GM23248 (cell line): ENCODE data around the gene TRERF1. TPM values are rescaled to one million over a fixed set of nuclear protein-coding genes. Genes with fewer than 3 reads are reported as not detected.

Experiments
- DNase-seq: peaks from one replicate; pipeline ENCODE4 v3.0.0-alpha.2; 2015
- H2AFZ ChIP-seq: fragments of 200-600 bp; sonication (generic); 2 replicates; pipeline ENCODE4 v1.6.1; 2016; ENCODE audit warnings: antibody characterized with exemption
- H3F3A ChIP-seq: fragments of 200-600 bp; sonication (generic); 2 replicates; pipeline ENCODE4 v1.6.1; 2016; ENCODE audit warnings: mild to moderate bottlenecking, antibody characterized with exemption, mixed run types; ENCODE audit not compliant: insufficient read depth
- H3K27ac ChIP-seq: fragments of 200-600 bp; sonication (generic); 2 replicates; pipeline ENCODE4 v1.5.1; 2016; ENCODE audit warnings: mild to moderate bottlenecking
- H3K27me3 ChIP-seq: fragments of 200-600 bp; sonication (generic); replicated peaks from 2 replicates; pipeline ENCODE4 v1.6.1; 2016; ENCODE audit warnings: mild to moderate bottlenecking; ENCODE audit not compliant: insufficient read depth
- H3K36me3 ChIP-seq: fragments of 200-600 bp; sonication (generic); 2 replicates; pipeline ENCODE4 v1.6.1; 2016; ENCODE audit warnings: low read depth, mild to moderate bottlenecking
- H3K4me1 ChIP-seq: fragments of 200-600 bp; sonication (generic); 2 replicates; pipeline ENCODE4 v1.6.1; 2016; ENCODE audit warnings: mild to moderate bottlenecking; ENCODE audit not compliant: insufficient read depth
- H3K4me2 ChIP-seq: fragments of 200-600 bp; sonication (generic); one replicate; pipeline ENCODE4 v1.6.1; 2016; ENCODE audit warnings: mild to moderate bottlenecking; ENCODE audit not compliant: unreplicated experiment
- H3K4me3 ChIP-seq: fragments of 200-600 bp; sonication (generic); 2 replicates; pipeline ENCODE4 v1.5.1; 2016; ENCODE audit warnings: mild to moderate bottlenecking
- H3K79me2 ChIP-seq: fragments of 200-600 bp; sonication (generic); 2 replicates; pipeline ENCODE4 v1.6.1; 2016; ENCODE audit warnings: mild to moderate bottlenecking; ENCODE audit not compliant: insufficient read depth
- H3K9ac ChIP-seq: fragments of 200-600 bp; sonication (generic); 2 replicates; pipeline ENCODE4 v1.6.1; 2016; ENCODE audit warnings: mild to moderate bottlenecking
- H3K9me2 ChIP-seq: fragments of 200-600 bp; sonication (generic); 2 replicates; pipeline ENCODE4 v1.6.1; 2016; ENCODE audit warnings: mixed run types, mild to moderate bottlenecking, moderate library complexity; ENCODE audit not compliant: insufficient read depth
- H3K9me3 ChIP-seq: fragments of 200-600 bp; sonication (generic); one replicate; pipeline ENCODE4 v1.6.1; 2017; ENCODE audit warnings: low read depth
- H4K20me1 ChIP-seq: fragments of 200-600 bp; sonication (generic); 2 replicates; pipeline ENCODE4 v1.6.0; 2016; ENCODE audit not compliant: insufficient read depth
- EZH2 ChIP-seq: fragments of 200-600 bp; sonication (generic); IDR thresholded peaks from 2 replicates; pipeline ENCODE4 v1.6.1; 2018; ENCODE audit warnings: antibody characterized with exemption, mild to moderate bottlenecking; ENCODE audit not compliant: insufficient read depth, poor library complexity, severe bottlenecking
- EZH2phosphoT487 ChIP-seq: fragments of 200-600 bp; sonication (generic); IDR thresholded peaks from 2 replicates; pipeline ENCODE4 v1.6.1; 2018; ENCODE audit warnings: antibody characterized with exemption, moderate library complexity, mild to moderate bottlenecking, low read depth; ENCODE audit not compliant: insufficient read depth
- WGBS, 2 experiments: methylation state at CpG; one replicate each; pipeline ENCODE4 v1.1.6; 2015 to 2017; ENCODE audit warnings: low lambda C conversion rate in 2 of 2, low coverage in 1 of 2; ENCODE audit errors: missing lambda C conversion rate in 2 of 2; 5-methylcytosine and 5-hydroxymethylcytosine counted together
- in situ Hi-C: fragments of 300-500 bp; cut with MboI; formaldehyde crosslinking; loops from 2 replicates; pipeline ENCODE4 v1.15.0; 2020
- polyA plus RNA-seq: library from polyadenylated mRNA; unstranded; fragments of >200 nt; fragmentation: Nextera tagmentation; extraction: Ambion mirVana; gene quantifications from 2 replicates; pipeline ENCODE4 v1.2.1, GENCODE V29; 2016
- total RNA-seq: library from RNA; depleted of rRNA; stranded (reverse); fragments of >200 nt; shearing (Covaris generic); gene quantifications from 2 replicates; pipeline ENCODE4 v1.2.3, GENCODE V29; 2014

TRERF1 gene
- total and polyA plus RNA-seq, 2 experiments from 2014 or later = 2.7 to 3.1 TPM

DNA sequence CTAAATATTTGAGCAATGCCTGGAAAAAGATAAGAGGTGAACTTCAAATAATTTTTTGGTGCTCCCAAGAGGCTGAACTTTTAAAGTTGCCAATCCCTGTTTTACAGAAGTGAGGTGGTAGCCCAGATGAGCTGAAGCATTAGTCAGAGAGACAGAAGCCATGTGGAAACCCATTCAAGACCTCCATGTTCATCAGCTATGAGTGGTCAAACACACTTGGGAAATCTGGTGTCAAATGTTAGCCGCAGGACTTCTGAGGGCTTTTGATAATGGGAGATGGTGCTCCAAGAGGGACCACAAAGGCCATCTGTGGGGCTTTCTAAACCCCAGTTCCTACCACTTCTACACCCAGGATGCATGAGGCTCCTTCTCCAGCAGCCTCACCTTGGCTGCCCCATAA lies 156.5 kb downstream of the TRERF1 start:
- H3K4me3 ChIP-seq = no peak overlapping the region
- H2AFZ ChIP-seq = no peak overlapping the region
- no peak for TF ChIP-seq EZH2
- TF ChIP-seq EZH2phosphoT487 = no peak
- H3K79me2 ChIP-seq = peaks cover 12% of the 10 kb centered on the region
- no peaks in the 10 kb centered on the region for H4K20me1 ChIP-seq
- no peaks in the 10 kb centered on the region for H3K36me3 ChIP-seq
- H3K4me1 ChIP-seq = peaks cover 18% of the 10 kb centered on the region
- 0 out of 2 replicates have a peak, but pooled peaks cover 9% of the 10 kb centered on the region for H3F3A ChIP-seq
- DNase-seq = peak; percentile 43
- H3K4me2 ChIP-seq = no peak overlapping the region
- no peaks in the 10 kb centered on the region for H3K27me3 ChIP-seq
- in situ Hi-C loops = no loop called here
- no peaks in the 10 kb centered on the region for H3K9me2 ChIP-seq
- peak overlapping the region; percentile 50 for H3K27ac ChIP-seq
- no peaks in the 10 kb centered on the region for H3K9me3 ChIP-seq
- WGBS, 2 experiments = 95 to 100% methylated on average over 1 of the region's 1 CpG
- H3K9ac ChIP-seq = no peak overlapping the region

DNA sequence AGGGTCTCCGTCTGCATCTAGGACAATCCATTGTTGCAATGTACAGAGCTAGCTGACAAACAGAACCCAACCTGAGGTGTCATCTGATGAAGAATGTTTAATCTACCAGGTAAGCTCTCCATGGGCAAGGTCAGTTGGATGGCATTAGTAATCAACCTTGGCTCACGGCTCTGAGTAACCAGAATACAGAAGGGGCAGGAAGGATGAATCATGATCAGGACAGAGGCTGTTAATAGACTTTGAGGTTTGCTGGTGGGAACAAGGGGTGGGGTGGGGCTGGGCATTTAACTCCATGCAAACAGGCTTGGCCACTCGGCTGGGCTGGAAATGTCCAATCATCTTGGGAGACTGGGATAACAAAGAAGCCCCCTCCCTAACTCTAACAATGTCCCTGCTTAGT lies 157.0 kb downstream of the TRERF1 start:
- H4K20me1 ChIP-seq = no peaks in the 10 kb centered on the region
- no peak overlapping the region for H3K4me3 ChIP-seq
- TF ChIP-seq EZH2phosphoT487 (no peak), EZH2 (no peak)
- 0 out of 2 replicates have a peak, but pooled peaks cover 9% of the 10 kb centered on the region for H3F3A ChIP-seq
- peaks cover 18% of the 10 kb centered on the region for H3K4me1 ChIP-seq
- H3K9me2 ChIP-seq = no peaks in the 10 kb centered on the region
- H3K4me2 ChIP-seq = no peak overlapping the region
- H3K79me2 ChIP-seq = peaks cover 12% of the 10 kb centered on the region
- H3K36me3 ChIP-seq = no peaks in the 10 kb centered on the region
- no peaks in the 10 kb centered on the region for H3K9me3 ChIP-seq
- H3K9ac ChIP-seq = no peak overlapping the region
- DNase-seq = peak; percentile 88
- H2AFZ ChIP-seq = no peak overlapping the region
- 41% methylated on average over 3 of the region's 3 CpGs for WGBS, 2 experiments
- no peaks in the 10 kb centered on the region for H3K27me3 ChIP-seq
- in situ Hi-C loops = no loop called here
- H3K27ac ChIP-seq = peak overlapping the region; percentile 50

DNA sequence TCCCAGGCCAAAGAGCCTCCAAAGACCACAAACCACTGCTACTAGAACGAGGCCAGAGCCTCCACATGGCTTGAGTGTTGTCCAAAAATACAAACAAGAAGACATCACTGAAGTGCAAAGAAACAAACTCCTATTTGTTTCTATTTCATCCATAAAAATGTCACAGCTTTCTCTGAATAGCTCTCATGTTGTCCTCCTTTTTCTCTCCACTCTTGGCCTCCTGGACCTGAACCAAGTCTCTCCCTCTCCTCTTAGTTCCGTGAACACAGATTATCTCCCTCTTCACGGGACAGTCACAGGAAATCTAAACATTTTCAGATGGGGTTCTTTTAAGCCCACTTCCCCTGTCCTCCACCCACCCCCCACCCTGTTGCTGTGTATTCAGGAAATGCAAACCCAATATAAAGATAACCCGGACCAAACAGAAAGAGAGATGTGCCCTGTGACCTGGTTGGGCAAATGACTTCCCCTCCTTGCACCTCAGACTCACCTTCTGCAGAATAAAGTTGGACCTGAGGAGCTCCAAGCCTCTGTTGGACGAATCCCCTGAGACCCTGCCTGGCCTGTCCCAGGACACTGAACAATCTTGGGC lies 158.2 kb downstream of the TRERF1 start:
- no peak overlapping the region for H3K27ac ChIP-seq
- no peak overlapping the region for H3K9ac ChIP-seq
- no peaks in the 10 kb centered on the region for H3K27me3 ChIP-seq
- H3F3A ChIP-seq = 0 out of 2 replicates have a peak, but pooled peaks cover 9% of the 10 kb centered on the region
- no peak overlapping the region for H3K4me2 ChIP-seq
- H3K9me2 ChIP-seq = no peaks in the 10 kb centered on the region
- H2AFZ ChIP-seq = no peak overlapping the region
- H3K79me2 ChIP-seq = peaks cover 12% of the 10 kb centered on the region
- in situ Hi-C loops = no loop called here
- no peak overlapping the region for H3K4me3 ChIP-seq
- H3K4me1 ChIP-seq = peaks cover 18% of the 10 kb centered on the region
- no peaks in the 10 kb centered on the region for H3K9me3 ChIP-seq
- H3K36me3 ChIP-seq = no peaks in the 10 kb centered on the region
- WGBS, 2 experiments = 97% methylated on average over 5 of the region's 5 CpGs
- no peak for TF ChIP-seq EZH2phosphoT487
- no peak for TF ChIP-seq EZH2
- H4K20me1 ChIP-seq = no peaks in the 10 kb centered on the region
- DNase-seq = no peak

DNA sequence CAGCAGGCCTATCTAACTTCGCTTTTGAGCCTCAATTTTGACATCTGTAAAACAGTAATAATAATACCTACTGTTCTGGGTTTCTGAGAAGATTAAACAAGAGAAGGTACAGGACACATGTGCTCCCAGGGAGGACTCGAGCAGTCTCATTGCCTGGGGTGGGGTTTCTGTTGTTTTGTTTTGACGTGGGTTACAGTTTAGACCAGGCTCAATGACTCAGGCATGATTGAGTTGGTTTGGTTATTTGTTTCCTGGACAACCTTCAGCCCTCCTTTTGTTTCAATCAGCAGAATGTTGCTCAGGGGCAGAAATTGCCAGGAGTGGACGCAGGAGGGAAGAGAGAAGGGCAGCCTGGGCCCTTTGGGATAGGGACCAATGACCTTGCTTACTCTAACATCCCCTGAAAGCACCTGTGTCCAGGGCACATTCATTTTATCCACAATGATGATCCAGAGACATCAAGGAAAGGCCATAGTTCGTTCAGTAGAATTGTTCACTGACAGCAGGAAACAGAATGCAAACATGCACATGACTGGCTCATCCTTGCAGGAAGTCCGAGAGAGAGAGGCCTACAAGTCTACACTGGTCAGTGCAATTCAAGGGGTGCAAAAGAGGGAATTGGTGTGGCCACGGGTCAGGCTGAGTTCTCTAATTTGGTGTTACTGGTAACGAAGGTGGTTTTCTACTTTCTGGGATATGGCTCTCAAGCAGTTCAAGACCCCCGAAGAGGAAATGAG lies 159.6 kb downstream of the TRERF1 start:
- H3K4me2 ChIP-seq = no peak overlapping the region
- H3K27ac ChIP-seq = peak overlapping the region; percentile 57
- H4K20me1 ChIP-seq = no peaks in the 10 kb centered on the region
- no peaks in the 10 kb centered on the region for H3K36me3 ChIP-seq
- no peaks in the 10 kb centered on the region for H3K9me3 ChIP-seq
- in situ Hi-C loops = no loop called here
- H3K9me2 ChIP-seq = no peaks in the 10 kb centered on the region
- no peaks in the 10 kb centered on the region for H3K27me3 ChIP-seq
- WGBS, 2 experiments = 73 to 79% methylated on average over 9 of the region's 9 CpGs
- 0 out of 2 replicates have a peak, but pooled peaks cover 9% of the 10 kb centered on the region for H3F3A ChIP-seq
- peak; percentile 89 for DNase-seq
- H2AFZ ChIP-seq = no peak overlapping the region
- H3K9ac ChIP-seq = peak overlapping the region; percentile 38
- peaks cover 15% of the 10 kb centered on the region for H3K79me2 ChIP-seq
- TF ChIP-seq EZH2phosphoT487 (no peak), EZH2 (no peak)
- no peak overlapping the region for H3K4me3 ChIP-seq
- peaks cover 18% of the 10 kb centered on the region for H3K4me1 ChIP-seq
